GM23338 (cell line): ENCODE measurements around the gene TENM4. TPM values are rescaled to one million over a fixed set of nuclear protein-coding genes. Genes with fewer than 3 reads are reported as not detected.
A peak's percentile ranks its signal among the peaks of the same experiment; 100 is the strongest.

Experiments used
- ATAC-seq: fragments of 200-7000 bp; cut with Tn5 transposase; 3 replicates; pipeline ENCODE4 v1.9.1; 2020
- DNase-seq: peaks from one replicate; pipeline ENCODE4 v3.0.0-alpha.2; 2015; ENCODE audit warnings: low spot score
- H2AFZ ChIP-seq: fragments of 200-600 bp; sonication (generic); 2 replicates; pipeline ENCODE4 v1.8.0; 2016; ENCODE audit warnings: antibody characterized with exemption, mild to moderate bottlenecking, moderate library complexity
- H3F3A ChIP-seq: fragments of 200-600 bp; sonication (generic); replicated peaks from 2 replicates; pipeline ENCODE4 v1.8.0; 2017; ENCODE audit warnings: antibody characterized with exemption, mixed run types, low read depth
- H3K27ac ChIP-seq: fragments of 200-600 bp; sonication (generic); 2 replicates; pipeline ENCODE4 v1.6.1; 2016; ENCODE audit warnings: low read depth
- H3K27me3 ChIP-seq: fragments of 200-600 bp; sonication (generic); 2 replicates; pipeline ENCODE4 v1.8.0; 2016; ENCODE audit warnings: mild to moderate bottlenecking, mixed run types, moderate library complexity; ENCODE audit not compliant: insufficient read depth
- H3K36me3 ChIP-seq: fragments of 200-600 bp; sonication (generic); 2 replicates; pipeline ENCODE4 v1.8.0; 2016; ENCODE audit warnings: mild to moderate bottlenecking; ENCODE audit not compliant: insufficient read depth
- H3K4me1 ChIP-seq: fragments of 200-600 bp; sonication (generic); 2 replicates; pipeline ENCODE4 v1.8.0; 2016; ENCODE audit warnings: mild to moderate bottlenecking, moderate library complexity; ENCODE audit not compliant: insufficient read depth
- H3K4me2 ChIP-seq: fragments of 200-600 bp; sonication (generic); 2 replicates; pipeline ENCODE4 v1.7.1; 2017; ENCODE audit warnings: mixed run types
- H3K4me3 ChIP-seq: fragments of 200-600 bp; sonication (generic); 2 replicates; pipeline ENCODE4 v1.6.1; 2016; ENCODE audit warnings: mixed run types
- H3K79me2 ChIP-seq: fragments of 200-600 bp; sonication (generic); replicated peaks from 2 replicates; pipeline ENCODE4 v1.8.0; 2017; ENCODE audit warnings: mild to moderate bottlenecking; ENCODE audit not compliant: insufficient read depth
- H3K9me2 ChIP-seq: fragments of 200-600 bp; sonication (generic); 2 replicates; pipeline ENCODE4 v1.8.0; 2017; ENCODE audit not compliant: insufficient read depth
- H4K20me1 ChIP-seq: fragments of 200-600 bp; sonication (generic); replicated peaks from 2 replicates; pipeline ENCODE4 v1.8.0; 2017; ENCODE audit warnings: mild to moderate bottlenecking; ENCODE audit not compliant: insufficient read depth
- H3K27ac Mint-ChIP-seq: 2 replicates; pipeline ENCODE4 v1.8.0; 2020; ENCODE audit warnings: inconsistent platforms, mild to moderate bottlenecking, moderate library complexity, mixed read lengths
- H3K27me3 Mint-ChIP-seq: 3 replicates; pipeline ENCODE4 v1.8.0; 2022; ENCODE audit warnings: low read depth, mild to moderate bottlenecking, moderate library complexity, mixed read lengths, inconsistent platforms; ENCODE audit not compliant: insufficient read depth, poor library complexity
- H3K36me3 Mint-ChIP-seq: 3 replicates; pipeline ENCODE4 v1.8.0; 2021; ENCODE audit warnings: low read depth, mild to moderate bottlenecking, inconsistent platforms, moderate library complexity, mixed read lengths
- H3K4me1 Mint-ChIP-seq: 3 replicates; pipeline ENCODE4 v1.8.0; 2020; ENCODE audit warnings: mild to moderate bottlenecking, inconsistent platforms, mixed read lengths
- H3K4me3 Mint-ChIP-seq: 3 replicates; pipeline ENCODE4 v1.8.0; 2021; ENCODE audit warnings: moderate library complexity, mild to moderate bottlenecking, inconsistent platforms, mixed read lengths
- H3K9me3 Mint-ChIP-seq: 3 replicates; pipeline ENCODE4 v1.8.0; 2020; ENCODE audit warnings: moderate library complexity, mild to moderate bottlenecking, inconsistent platforms, mixed read lengths
- CTCF ChIP-seq, 2 experiments: fragments of 200-600 bp in 1 of 2; sonication (generic) in 1 of 2; conservative IDR thresholded peaks; 2 replicates each; pipeline versions ENCODE4 v1.5.1 to v1.6.1; 2016 to 2017; ENCODE audit warnings: antibody characterized with exemption in 2 of 2, low read depth in 2 of 2, mild to moderate bottlenecking in 2 of 2, moderate library complexity in 1 of 2
- ETS1 ChIP-seq: IDR thresholded peaks from 2 replicates; pipeline ENCODE4 v1.6.1; 2016; ENCODE audit warnings: antibody characterized with exemption
- NANOG ChIP-seq: IDR thresholded peaks from 2 replicates; pipeline ENCODE4 v1.6.1; 2016; ENCODE audit warnings: antibody characterized with exemption, borderline replicate concordance
- ZNF462 ChIP-seq: fragments of 250-450 bp; sonication (Bioruptor Pico); IDR thresholded peaks from 2 replicates; pipeline ENCODE4 v1.5.0; 2020; ENCODE audit warnings: mild to moderate bottlenecking, moderate library complexity
- polyA plus RNA-seq: library from polyadenylated mRNA; unstranded; fragments of >200 nt; fragmentation: Nextera tagmentation; extraction: Ambion mirVana; gene quantifications from 2 replicates; pipeline ENCODE4 v1.2.1, GENCODE V29; 2016
- total RNA-seq: library from RNA; depleted of rRNA; stranded (reverse); fragments of >200 nt; shearing (Covaris generic); gene quantifications from 2 replicates; pipeline ENCODE4 v1.2.3, GENCODE V29; 2014

The TENM4 gene
- total and polyA plus RNA-seq, 2 experiments from 2014 or later, result 7.3 TPM

- Histone ChIP-seq H3F3A (no peaks in the 10 kb centered on the region), H3K79me2 (no peaks in the 10 kb centered on the region), H3K9me2 (no peaks in the 10 kb centered on the region), H3K4me3 (no peak overlapping the region), H4K20me1 (no peaks in the 10 kb centered on the region), H3K4me1 (no peaks in the 10 kb centered on the region), H2AFZ (peak overlapping the region; percentile 82; the same call in 1 of the 2 replicates), H3K27ac (no peak overlapping the region), H3K4me2 (no peak overlapping the region), H3K27me3 (no peaks in the 10 kb centered on the region), H3K36me3 (no peaks in the 10 kb centered on the region)
- Mint-ChIP-seq H3K27ac (no peak overlapping the region), H3K4me3 (no peak overlapping the region), H3K27me3 (no peaks in the 10 kb centered on the region), H3K36me3 (no peaks in the 10 kb centered on the region), H3K9me3 (no peaks in the 10 kb centered on the region), H3K4me1 (peaks cover 18% of the 10 kb centered on the region)
- TF ChIP-seq ZNF462 (no peak), ETS1 (no peak), CTCF (conservative IDR thresholded peaks at IDR 0.05; ENCODE audit: low read depth in 2 of 2) (no peak), NANOG (no peak)
- no peak for DNase-seq
- peak; percentile 60 for ATAC-seq
Measured at GRCh38 chr11:79456501-79456900, 15.7 kb upstream of the TENM4 start.
